HK-2 (cell line): ENCODE results near the gene NCKAP5L.
A peak's percentile ranks its signal among the peaks of the same experiment; 100 is the strongest.
"Not testable (repeated sequence)": the region's sequence is repeated elsewhere in the genome, so short reads cannot be mapped to it uniquely, and the experiment has no call there.

Experiments
- DNase-seq: peaks from one replicate; pipeline ENCODE4 v3.0.0-alpha.2; 2018; ENCODE audit not compliant: unreplicated experiment

Gene NCKAP5L

GRCh38 chr12:49783917-49784676 lies 44.1 kb downstream of the NCKAP5L start:
- DNase-seq: no peak

- not testable (repeated sequence) for DNase-seq
Observed at GRCh38 chr12:49780914-49781313, 47.3 kb downstream of the NCKAP5L start.

- no peak for DNase-seq
Observed at GRCh38 chr12:49779581-49779980, 48.6 kb downstream of the NCKAP5L start.

- DNase-seq: peak; percentile 58
Observed at GRCh38 chr12:49777800-49778748, 50.1 kb downstream of the NCKAP5L start.

GRCh38 chr12:49777341-49777740 lies 50.9 kb downstream of the NCKAP5L start:
- DNase-seq: no peak

GRCh38 chr12:49776858-49777257 lies 51.4 kb downstream of the NCKAP5L start:
- DNase-seq: no peak

GRCh38 chr12:49776413-49776812 lies 51.8 kb downstream of the NCKAP5L start:
- peak; percentile 58 for DNase-seq

GRCh38 chr12:49773102-49773501 lies 55.1 kb downstream of the NCKAP5L start:
- DNase-seq: not testable (repeated sequence)

- DNase-seq: no peak
Observed at GRCh38 chr12:49767333-49767732, 60.9 kb downstream of the NCKAP5L start.

- DNase-seq: no peak
Observed at GRCh38 chr12:49766115-49766455, 62.1 kb downstream of the NCKAP5L start.

GRCh38 chr12:49764126-49764525 lies 64.1 kb downstream of the NCKAP5L start:
- no peak for DNase-seq

- peak; percentile 46 for DNase-seq
Observed at GRCh38 chr12:49763006-49763591, 65.1 kb downstream of the NCKAP5L start.

GRCh38 chr12:49762468-49762847 lies 65.8 kb downstream of the NCKAP5L start:
- DNase-seq: no peak

- no peak for DNase-seq
Observed at GRCh38 chr12:49761677-49762467, 66.3 kb downstream of the NCKAP5L start.

- DNase-seq: no peak
Observed at GRCh38 chr12:49750996-49751393, 77.2 kb downstream of the NCKAP5L start.

GRCh38 chr12:49750027-49750995 lies 77.9 kb downstream of the NCKAP5L start:
- no peak for DNase-seq

GRCh38 chr12:49748800-49749199 lies 79.4 kb downstream of the NCKAP5L start:
- no peak for DNase-seq

GRCh38 chr12:49748306-49748705 lies 79.9 kb downstream of the NCKAP5L start:
- DNase-seq: no peak

- DNase-seq: no peak
Observed at GRCh38 chr12:49744363-49744885, 83.8 kb downstream of the NCKAP5L start.
